Smooth muscle cell (in vitro differentiated cells): ENCODE data around the gene ITGA4. TPM values are rescaled to one million over a fixed set of nuclear protein-coding genes. Genes with fewer than 3 reads are reported as not detected.

Experiments used
- DNase-seq: peaks from one replicate; lab custom pipeline; 2025; ENCODE audit not compliant: unreplicated experiment; lab: John Stamatoyannopoulos, UW
- H2AFZ ChIP-seq: fragments of 200-600 bp; sonication (generic); 2 replicates; pipeline ENCODE4 v1.6.0; 2016; ENCODE audit warnings: antibody characterized with exemption, low read depth, mild to moderate bottlenecking
- H3F3A ChIP-seq: fragments of 200-600 bp; sonication (generic); 2 replicates; pipeline ENCODE4 v1.6.0; 2017; ENCODE audit warnings: antibody characterized with exemption, low read depth
- H3K27ac ChIP-seq: fragments of 200-600 bp; sonication (generic); 2 replicates; pipeline ENCODE4 v1.5.1; 2016; ENCODE audit warnings: low read depth, mild to moderate bottlenecking
- H3K27me3 ChIP-seq: fragments of 200-600 bp; sonication (generic); 2 replicates; pipeline ENCODE4 v1.6.1; 2016; ENCODE audit warnings: low read depth, mild to moderate bottlenecking
- H3K36me3 ChIP-seq: fragments of 200-600 bp; sonication (generic); 2 replicates; pipeline ENCODE4 v1.5.1; 2016; ENCODE audit warnings: low read depth
- H3K4me1 ChIP-seq: fragments of 200-600 bp; sonication (generic); 2 replicates; pipeline ENCODE4 v1.5.1; 2016; ENCODE audit warnings: low read depth
- H3K4me2 ChIP-seq: fragments of 200-600 bp; sonication (generic); 2 replicates; pipeline ENCODE4 v1.6.0; 2016; ENCODE audit warnings: mild to moderate bottlenecking
- H3K4me3 ChIP-seq: fragments of 200-600 bp; sonication (generic); 2 replicates; pipeline ENCODE4 v1.5.1; 2016; ENCODE audit warnings: mild to moderate bottlenecking
- H3K79me2 ChIP-seq: fragments of 200-600 bp; sonication (generic); 2 replicates; pipeline ENCODE4 v1.6.0; 2016; ENCODE audit warnings: low read depth, mild to moderate bottlenecking
- H3K9ac ChIP-seq: fragments of 200-600 bp; sonication (generic); 2 replicates; pipeline ENCODE4 v1.6.0; 2016; ENCODE audit warnings: low read depth
- H3K9me3 ChIP-seq: fragments of 200-600 bp; sonication (generic); replicated peaks from 2 replicates; pipeline ENCODE4 v1.5.1; 2016; ENCODE audit warnings: low read depth
- H4K20me1 ChIP-seq: fragments of 200-600 bp; sonication (generic); 2 replicates; pipeline ENCODE4 v1.6.0; 2016; ENCODE audit warnings: low read depth
- WGBS: methylation state at CpG from one replicate; pipeline ENCODE4 v1.1.7; 2016; ENCODE audit warnings: low lambda C conversion rate; 5-methylcytosine and 5-hydroxymethylcytosine counted together
- polyA plus RNA-seq: library from polyadenylated mRNA; unstranded; fragments of >200 nt; fragmentation: Nextera tagmentation; extraction: Ambion mirVana; gene quantifications from 2 replicates; pipeline ENCODE4 v1.2.1, GENCODE V29; 2016
- total RNA-seq: library from RNA; depleted of rRNA; stranded (reverse); fragments of >200 nt; gene quantifications from 2 replicates; pipeline ENCODE4 v1.2.3, GENCODE V29; 2014
- TF ChIP-seq, protein P1 (sequence below): fragments of 200-600 bp; sonication (generic); IDR thresholded peaks from 2 replicates; pipeline ENCODE4 v1.5.1; 2017; ENCODE audit warnings: borderline replicate concordance, mild to moderate bottlenecking, antibody characterized with exemption; ENCODE audit not compliant: insufficient read depth, poor library complexity, severe bottlenecking

Gene ITGA4
- total and polyA plus RNA-seq, 2 experiments from 2014 or later: 7.1 to 16.3 TPM

DNA sequence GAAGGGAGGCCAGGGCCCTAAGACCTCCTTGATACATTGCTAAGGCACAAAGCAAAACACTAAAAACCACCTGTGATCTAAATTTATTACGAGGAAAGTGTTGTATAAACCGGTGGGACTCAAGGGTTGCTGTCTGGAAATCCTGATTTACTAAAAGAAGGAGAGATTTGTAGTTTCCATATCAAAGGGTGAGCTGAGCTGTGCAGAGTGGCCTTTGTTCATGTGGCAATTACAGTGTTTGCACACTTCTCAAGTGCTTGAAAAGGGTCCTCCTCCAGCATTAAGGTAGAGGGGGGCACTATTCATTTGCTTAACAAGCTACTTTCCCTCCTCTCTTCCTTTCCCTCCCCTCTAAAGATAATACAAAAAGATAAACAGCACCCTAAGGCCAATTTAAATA is 30.5 kb upstream of the ITGA4 start:
- Histone ChIP-seq H3F3A (no peaks in the 10 kb centered on the region), H2AFZ (no peak overlapping the region), H3K4me1 (no peaks in the 10 kb centered on the region), H3K36me3 (no peaks in the 10 kb centered on the region), H3K9me3 (no peaks in the 10 kb centered on the region), H3K79me2 (no peaks in the 10 kb centered on the region), H3K4me2 (no peak overlapping the region), H3K27ac (no peak overlapping the region), H3K4me3 (no peak overlapping the region), H3K27me3 (no peaks in the 10 kb centered on the region), H4K20me1 (no peaks in the 10 kb centered on the region), H3K9ac (no peak overlapping the region)
- WGBS: 54% methylated on average over 2 of the region's 2 CpGs
- DNase-seq: no peak
- TF ChIP-seq, protein P1, sequence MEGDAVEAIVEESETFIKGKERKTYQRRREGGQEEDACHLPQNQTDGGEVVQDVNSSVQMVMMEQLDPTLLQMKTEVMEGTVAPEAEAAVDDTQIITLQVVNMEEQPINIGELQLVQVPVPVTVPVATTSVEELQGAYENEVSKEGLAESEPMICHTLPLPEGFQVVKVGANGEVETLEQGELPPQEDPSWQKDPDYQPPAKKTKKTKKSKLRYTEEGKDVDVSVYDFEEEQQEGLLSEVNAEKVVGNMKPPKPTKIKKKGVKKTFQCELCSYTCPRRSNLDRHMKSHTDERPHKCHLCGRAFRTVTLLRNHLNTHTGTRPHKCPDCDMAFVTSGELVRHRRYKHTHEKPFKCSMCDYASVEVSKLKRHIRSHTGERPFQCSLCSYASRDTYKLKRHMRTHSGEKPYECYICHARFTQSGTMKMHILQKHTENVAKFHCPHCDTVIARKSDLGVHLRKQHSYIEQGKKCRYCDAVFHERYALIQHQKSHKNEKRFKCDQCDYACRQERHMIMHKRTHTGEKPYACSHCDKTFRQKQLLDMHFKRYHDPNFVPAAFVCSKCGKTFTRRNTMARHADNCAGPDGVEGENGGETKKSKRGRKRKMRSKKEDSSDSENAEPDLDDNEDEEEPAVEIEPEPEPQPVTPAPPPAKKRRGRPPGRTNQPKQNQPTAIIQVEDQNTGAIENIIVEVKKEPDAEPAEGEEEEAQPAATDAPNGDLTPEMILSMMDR: no peak

DNA sequence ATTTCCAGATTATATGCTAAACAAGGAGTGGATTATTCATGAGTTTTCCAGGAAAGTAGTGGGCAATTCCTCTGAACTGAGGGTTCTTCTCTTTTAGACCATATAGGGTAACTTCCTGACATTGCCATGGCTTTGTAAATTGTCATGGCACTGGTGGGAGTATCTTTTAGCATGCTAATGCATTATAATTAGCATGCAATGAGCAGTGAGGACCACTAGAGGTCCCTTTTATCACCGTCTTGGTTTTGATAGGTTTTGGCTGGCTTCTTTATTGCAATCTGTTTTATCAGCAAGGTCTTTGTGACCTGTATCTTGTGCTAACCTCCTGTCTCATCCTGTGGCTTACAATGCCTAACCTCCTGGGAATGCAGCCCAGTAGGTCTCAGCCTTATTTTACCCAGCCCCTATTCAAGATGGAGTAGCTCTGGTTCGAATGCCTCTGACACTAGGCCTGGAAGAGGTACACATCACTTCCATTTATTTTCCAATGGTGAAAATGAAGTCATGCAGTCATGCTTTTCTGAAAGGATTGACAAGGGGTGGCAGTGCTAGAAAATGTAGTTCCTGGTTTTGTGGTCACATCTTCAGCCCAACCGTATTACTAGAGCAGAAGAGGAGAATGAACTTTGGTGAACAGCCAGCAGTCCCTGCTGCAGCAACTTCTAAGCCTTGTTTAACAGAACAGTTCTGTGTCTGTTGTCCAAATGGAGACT is 26.6 kb upstream of the ITGA4 start:
- TF ChIP-seq, protein P1: peak; percentile 21
- Histone ChIP-seq H3K4me3 (no peak overlapping the region), H3K9me3 (no peaks in the 10 kb centered on the region), H3K36me3 (no peaks in the 10 kb centered on the region), H3K4me2 (no peak overlapping the region), H3F3A (no peaks in the 10 kb centered on the region), H4K20me1 (no peaks in the 10 kb centered on the region), H3K9ac (no peak overlapping the region), H2AFZ (no peak overlapping the region), H3K27ac (no peak overlapping the region), H3K4me1 (no peaks in the 10 kb centered on the region), H3K79me2 (no peaks in the 10 kb centered on the region), H3K27me3 (no peaks in the 10 kb centered on the region)
- 75% methylated on average over 3 of the region's 3 CpGs for WGBS
- DNase-seq: no peak

DNA sequence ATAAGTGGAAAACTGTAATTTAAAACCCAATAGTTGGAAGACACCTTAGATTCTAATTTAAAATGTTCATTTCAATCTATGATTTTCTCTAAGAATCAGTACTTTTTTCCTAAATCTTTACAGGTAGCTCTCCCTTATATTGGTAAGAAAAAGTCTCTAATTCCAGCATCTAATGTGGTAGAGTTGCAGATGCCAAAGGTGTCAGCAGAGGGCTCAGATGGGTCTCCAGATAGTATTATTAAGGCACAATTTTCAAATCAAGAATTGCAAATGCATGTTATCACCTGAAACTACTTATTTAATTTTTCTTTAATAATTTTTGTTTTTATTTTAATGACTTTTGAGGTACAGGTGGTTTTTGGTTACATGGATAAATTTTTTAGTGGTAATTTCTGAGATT is 25.5 kb upstream of the ITGA4 start:
- Histone ChIP-seq H3K4me3 (no peak overlapping the region), H3K36me3 (no peaks in the 10 kb centered on the region), H3K9ac (no peak overlapping the region), H3K4me1 (no peaks in the 10 kb centered on the region), H2AFZ (no peak overlapping the region), H3K9me3 (no peaks in the 10 kb centered on the region), H3K4me2 (no peak overlapping the region), H4K20me1 (no peaks in the 10 kb centered on the region), H3K79me2 (no peaks in the 10 kb centered on the region), H3K27ac (no peak overlapping the region), H3K27me3 (no peaks in the 10 kb centered on the region), H3F3A (no peaks in the 10 kb centered on the region)
- TF ChIP-seq, protein P1: no peak
- DNase-seq: no peak

DNA sequence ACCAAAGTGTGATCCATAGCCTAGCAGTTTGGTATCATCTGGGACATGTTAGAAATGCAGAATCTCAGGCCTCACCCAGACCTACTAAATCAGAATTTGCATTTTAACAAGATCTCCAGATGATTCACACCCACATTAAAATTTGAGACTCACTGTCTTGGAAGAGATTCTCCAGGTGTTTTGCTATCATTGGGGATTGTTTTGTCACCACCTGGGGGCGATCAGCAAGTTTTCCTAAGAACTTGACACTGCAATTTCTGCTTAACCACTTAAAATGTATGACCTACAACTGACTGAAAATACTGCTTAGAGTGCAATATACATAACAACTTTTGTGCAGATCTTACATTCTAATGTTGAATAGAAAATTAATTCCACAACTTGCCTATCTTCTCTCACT is 18.9 kb upstream of the ITGA4 start:
- TF ChIP-seq, protein P1: no peak
- Histone ChIP-seq H3K27ac (no peak overlapping the region), H3K4me1 (no peaks in the 10 kb centered on the region), H3K79me2 (no peaks in the 10 kb centered on the region), H4K20me1 (no peaks in the 10 kb centered on the region), H3K27me3 (no peaks in the 10 kb centered on the region), H3K4me3 (no peak overlapping the region), H2AFZ (no peak overlapping the region), H3K36me3 (no peaks in the 10 kb centered on the region), H3K9ac (no peak overlapping the region), H3K9me3 (no peaks in the 10 kb centered on the region), H3K4me2 (no peak overlapping the region), H3F3A (no peaks in the 10 kb centered on the region)
- WGBS: 23% methylated on average over 1 of the region's 1 CpG
- no peak for DNase-seq
